GM18498 (cell line): Measurements from ENCODE around the gene INTS1.
A peak's percentile ranks its signal among the peaks of the same experiment; 100 is the strongest.

Experiments used
- ATAC-seq: cut with Tn5 transposase; IDR thresholded peaks from one replicate; pipeline ENCODE4 v1.9.1; 2021; ENCODE audit warnings: mild to moderate bottlenecking, moderate library complexity; ENCODE audit not compliant: unreplicated experiment

INTS1 gene

GRCh38 chr7:1489336-1489735 lies 14.9 kb downstream of the INTS1 start:
- ATAC-seq = no peak

- ATAC-seq = no peak
Measured at GRCh38 chr7:1488016-1488415, 16.2 kb downstream of the INTS1 start.

- ATAC-seq = no peak
Measured at GRCh38 chr7:1487466-1487865, 16.7 kb downstream of the INTS1 start.

GRCh38 chr7:1486571-1486970 lies 17.6 kb downstream of the INTS1 start:
- no peak for ATAC-seq

- ATAC-seq = no peak
Measured at GRCh38 chr7:1485156-1485555, 19.0 kb downstream of the INTS1 start.

- no peak for ATAC-seq
Measured at GRCh38 chr7:1484569-1484968, 19.6 kb downstream of the INTS1 start.

- no peak for ATAC-seq
Measured at GRCh38 chr7:1483536-1484505, 20.4 kb downstream of the INTS1 start.

- no peak for ATAC-seq
Measured at GRCh38 chr7:1483079-1483478, 21.1 kb downstream of the INTS1 start.

GRCh38 chr7:1481300-1481699 lies 22.9 kb downstream of the INTS1 start:
- no peak for ATAC-seq

- no peak for ATAC-seq
Measured at GRCh38 chr7:1480670-1481069, 23.5 kb downstream of the INTS1 start.

GRCh38 chr7:1479287-1479686 lies 24.9 kb downstream of the INTS1 start:
- ATAC-seq = no peak

- no peak for ATAC-seq
Measured at GRCh38 chr7:1478480-1478879, 25.7 kb downstream of the INTS1 start.

GRCh38 chr7:1476859-1477258 lies 27.3 kb downstream of the INTS1 start:
- no peak for ATAC-seq

GRCh38 chr7:1475991-1476390 lies 28.2 kb downstream of the INTS1 start:
- ATAC-seq = no peak

GRCh38 chr7:1475393-1475792 lies 28.8 kb downstream of the INTS1 start:
- no peak for ATAC-seq

GRCh38 chr7:1474736-1475135 lies 29.5 kb downstream of the INTS1 start:
- no peak for ATAC-seq

- ATAC-seq = peak; percentile 54
Measured at GRCh38 chr7:1473864-1474512, 30.2 kb downstream of the INTS1 start.

- no peak for ATAC-seq
Measured at GRCh38 chr7:1470901-1471300, 33.3 kb downstream of the INTS1 start.

GRCh38 chr7:1468643-1469298 lies 35.4 kb downstream of the INTS1 start:
- ATAC-seq = no peak

GRCh38 chr7:1468203-1468602 lies 36.0 kb downstream of the INTS1 start:
- no peak for ATAC-seq

GRCh38 chr7:1466524-1467271 lies 37.5 kb downstream of the INTS1 start:
- ATAC-seq = no peak
